SU-DHL-6 (cell line): Measurements from ENCODE around the gene ARMH3.

Source experiments
- CTCF ChIP-seq: fragments of 200-600 bp; sonication (generic); IDR thresholded peaks from one replicate; pipeline ENCODE4 v1.5.1; 2017; ENCODE audit warnings: antibody characterized with exemption, mild to moderate bottlenecking, low read length, moderate library complexity; ENCODE audit not compliant: insufficient read depth, poor library complexity, severe bottlenecking
- EZH2phosphoT487 ChIP-seq: fragments of 200-600 bp; sonication (generic), shearing (Covaris generic); conservative IDR thresholded peaks from 2 replicates; pipeline ENCODE4 v1.6.1; 2018; ENCODE audit warnings: mild to moderate bottlenecking, antibody characterized with exemption, low read length, moderate library complexity, mixed read lengths

- TF ChIP-seq CTCF (no peak), EZH2phosphoT487 (no peak)
Measured at GRCh38 chr10:101892782-101893391, 163.1 kb downstream of the ARMH3 start.
